ELR (cell line): ENCODE data around the gene KIF26B.
A peak's percentile ranks its signal among the peaks of the same experiment; 100 is the strongest.

Experiments
- DNase-seq: peaks from one replicate; pipeline ENCODE4 v3.0.0-alpha.2; 2015; ENCODE audit warnings: low read depth

Gene KIF26B

DNA sequence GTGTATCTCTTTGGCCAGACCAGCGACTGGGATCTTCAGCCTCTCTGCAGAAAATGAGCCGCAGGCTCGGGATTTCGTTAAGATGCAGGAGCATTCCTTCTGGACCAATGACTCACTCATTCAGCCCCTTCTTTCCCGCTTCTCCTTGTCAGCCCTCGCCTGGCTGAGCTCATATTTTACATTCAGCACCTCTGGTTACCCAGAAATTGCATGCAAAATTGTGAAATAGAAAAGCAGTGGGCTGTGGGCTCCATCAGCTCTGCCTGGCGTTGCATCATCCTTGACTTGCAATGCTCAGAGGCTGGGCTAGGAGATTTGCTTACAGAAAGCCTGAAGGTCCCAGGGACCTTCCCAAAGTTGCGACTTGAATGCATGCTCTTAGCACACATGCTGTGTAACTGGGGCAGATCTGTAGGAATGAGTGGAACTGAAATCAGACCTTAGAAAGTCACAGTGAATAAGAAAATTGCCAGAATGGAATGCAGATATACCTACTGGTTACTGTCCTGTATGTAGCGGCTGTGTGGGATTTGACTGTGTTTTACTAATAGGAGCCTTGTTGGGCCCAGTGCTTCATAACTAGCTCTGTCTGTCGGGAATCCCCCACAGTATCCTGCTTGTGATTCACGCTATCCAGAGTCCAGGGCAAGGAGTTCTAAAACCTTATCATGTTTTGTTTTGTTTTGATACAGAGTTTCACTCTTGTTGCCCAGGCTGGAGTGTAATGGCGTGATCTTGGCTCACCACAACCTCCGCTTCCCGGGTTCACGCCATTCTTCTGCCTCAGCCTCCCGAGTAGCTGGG is 444.8 kb downstream of the KIF26B start:
- DNase-seq: peak; percentile 44

- DNase-seq: no peak
Measured at GRCh38 chr1:245600658-245601057, 445.9 kb downstream of the KIF26B start.

DNA sequence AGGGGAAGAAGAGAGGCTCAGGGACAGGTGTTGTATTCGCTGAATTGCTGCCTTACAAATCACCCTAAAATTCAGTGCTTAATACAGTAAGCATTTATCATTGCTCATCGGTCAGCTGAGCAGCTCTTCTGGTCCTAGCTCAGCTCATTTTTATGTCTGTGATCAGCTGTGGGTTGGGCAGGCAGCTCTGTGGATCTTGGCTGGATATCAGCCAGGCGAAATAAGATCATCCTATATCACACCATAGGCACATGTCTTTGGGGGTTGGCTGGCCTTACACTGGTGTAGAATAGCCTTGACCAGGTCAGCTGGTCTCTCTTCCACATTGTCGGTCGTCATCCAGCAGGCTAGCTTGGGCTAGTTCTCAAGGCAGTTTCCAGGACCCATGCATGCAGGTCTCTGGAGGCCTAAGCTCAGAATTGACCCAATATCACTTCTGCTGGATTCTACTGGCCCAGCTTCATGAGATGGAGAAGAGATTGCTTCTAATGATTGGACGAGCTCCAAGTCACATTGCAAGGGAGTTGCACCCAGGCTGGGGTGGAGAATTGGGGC is 448.6 kb downstream of the KIF26B start:
- no peak for DNase-seq

DNA sequence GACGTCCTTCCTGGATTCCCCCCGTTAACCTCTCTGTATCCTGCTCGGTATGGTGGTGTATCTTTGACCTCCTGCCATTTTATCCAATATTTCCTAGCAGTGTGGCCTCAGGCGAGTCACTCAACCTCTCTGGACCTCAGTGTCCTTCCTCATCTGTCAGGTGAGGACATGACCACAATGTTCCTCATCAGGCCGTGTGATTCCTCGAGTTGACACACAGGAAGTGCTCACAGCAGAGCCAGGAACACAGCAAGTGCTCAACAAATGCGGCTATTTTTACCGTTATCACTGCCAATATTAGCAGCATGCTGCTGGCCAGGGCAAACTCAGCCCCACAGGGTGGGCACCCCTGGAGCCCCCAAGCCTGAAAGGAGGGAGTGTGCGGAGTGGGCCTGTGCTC is 450.2 kb downstream of the KIF26B start:
- DNase-seq: no peak

GRCh38 chr1:245605480-245606156 is 450.8 kb downstream of the KIF26B start:
- peak; percentile 8 for DNase-seq

- no peak for DNase-seq
Measured at GRCh38 chr1:245606157-245606725, 451.5 kb downstream of the KIF26B start.

DNA sequence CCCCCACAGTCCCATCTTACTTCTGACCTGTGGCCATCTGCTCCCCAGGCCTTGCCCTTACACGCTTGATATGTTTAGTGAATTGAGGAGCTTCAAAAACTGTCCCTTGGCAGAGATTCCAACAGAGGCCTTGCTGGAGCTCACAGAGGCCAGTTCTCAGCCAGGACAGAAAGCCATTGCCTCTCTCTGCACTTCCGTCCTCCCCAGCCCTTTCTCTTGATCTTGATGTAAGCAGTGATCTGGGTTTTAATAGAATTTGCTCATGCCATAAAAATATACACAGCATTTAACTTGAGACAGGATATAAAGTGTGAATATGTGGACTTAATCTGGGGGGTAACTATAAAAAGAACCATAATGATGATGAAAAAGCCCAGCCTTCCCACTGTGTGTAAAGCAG is 453.5 kb downstream of the KIF26B start:
- DNase-seq: no peak

DNA sequence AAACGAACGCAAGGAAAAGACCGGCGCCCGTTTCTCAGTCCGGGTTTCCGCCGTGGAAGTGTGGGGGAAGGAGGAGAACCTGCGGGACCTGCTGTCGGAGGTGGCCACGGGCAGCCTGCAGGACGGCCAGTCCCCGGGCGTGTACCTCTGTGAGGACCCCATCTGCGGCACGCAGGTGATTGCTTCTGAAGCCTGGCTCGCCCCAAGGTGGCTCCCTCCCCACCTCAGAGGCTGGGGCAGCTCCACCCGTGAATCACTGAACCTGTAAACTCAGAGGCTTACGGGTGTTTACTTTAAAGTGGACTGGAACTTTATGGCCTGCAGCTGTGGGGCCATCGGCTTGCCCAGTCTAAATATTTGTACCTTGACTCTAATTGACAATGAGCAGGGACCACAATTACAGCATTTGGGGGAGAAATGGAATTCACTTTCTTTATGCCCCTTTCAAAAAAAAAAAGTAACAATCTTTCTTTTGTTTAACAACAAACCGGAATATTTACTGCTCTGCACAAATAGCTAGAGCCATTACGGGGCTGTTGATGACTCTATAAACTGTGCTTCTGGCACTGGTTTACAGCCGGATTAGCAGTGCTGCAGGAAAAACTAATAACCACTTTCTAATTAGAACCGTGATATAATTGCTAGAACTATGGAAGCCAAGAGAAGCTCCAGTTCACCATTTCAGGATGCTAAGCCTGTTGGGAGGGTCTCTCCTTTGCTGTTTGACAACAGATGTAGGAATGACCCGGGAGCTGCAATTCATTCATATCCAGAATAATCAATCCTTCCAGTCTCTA is 454.8 kb downstream of the KIF26B start:
- no peak for DNase-seq

GRCh38 chr1:245611251-245611650 is 456.5 kb downstream of the KIF26B start:
- no peak for DNase-seq

DNA sequence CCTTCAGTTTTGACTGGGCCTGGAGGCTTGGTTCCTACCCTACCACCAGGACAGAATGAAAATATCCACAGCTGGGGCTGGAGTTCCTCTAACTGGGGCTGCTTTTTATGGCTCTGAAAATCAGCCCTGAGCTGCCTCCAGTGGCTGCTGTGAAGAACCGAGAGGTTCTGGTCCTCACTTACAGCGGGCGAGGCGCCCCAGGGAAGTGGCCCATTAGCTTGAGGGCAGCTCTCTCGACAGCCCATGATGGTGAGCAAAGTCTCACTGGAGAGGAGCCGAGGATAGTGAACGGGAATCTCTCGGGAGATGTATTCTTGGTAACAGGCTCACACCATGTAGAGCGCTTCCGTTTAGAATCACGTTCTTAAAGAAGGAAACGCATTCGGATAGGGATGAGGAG is 459.7 kb downstream of the KIF26B start:
- no peak for DNase-seq

DNA sequence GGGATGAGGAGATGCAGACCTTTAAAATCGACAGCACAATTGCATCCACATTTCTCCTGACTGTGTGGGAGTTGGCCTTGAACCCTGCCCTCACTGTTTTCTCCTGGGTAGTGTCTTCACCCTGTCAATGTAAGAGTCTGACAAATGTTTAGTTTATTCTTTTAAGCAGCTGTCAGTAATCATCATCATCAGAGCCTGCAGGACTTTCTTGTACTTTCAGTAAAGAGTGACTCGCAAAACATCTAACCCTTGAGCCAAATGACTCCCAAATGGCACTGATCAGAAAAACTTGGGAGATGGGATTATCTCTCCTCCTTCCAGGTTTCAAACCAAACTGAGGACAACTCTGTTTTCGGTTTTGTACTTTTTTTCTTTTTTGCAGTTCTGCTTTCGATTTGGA is 460.2 kb downstream of the KIF26B start:
- no peak for DNase-seq

- DNase-seq: no peak
Measured at GRCh38 chr1:245621589-245621988, 466.8 kb downstream of the KIF26B start.

GRCh38 chr1:245622332-245623014 is 467.7 kb downstream of the KIF26B start:
- DNase-seq: no peak

GRCh38 chr1:245641384-245641783 is 486.6 kb downstream of the KIF26B start:
- no peak for DNase-seq

DNA sequence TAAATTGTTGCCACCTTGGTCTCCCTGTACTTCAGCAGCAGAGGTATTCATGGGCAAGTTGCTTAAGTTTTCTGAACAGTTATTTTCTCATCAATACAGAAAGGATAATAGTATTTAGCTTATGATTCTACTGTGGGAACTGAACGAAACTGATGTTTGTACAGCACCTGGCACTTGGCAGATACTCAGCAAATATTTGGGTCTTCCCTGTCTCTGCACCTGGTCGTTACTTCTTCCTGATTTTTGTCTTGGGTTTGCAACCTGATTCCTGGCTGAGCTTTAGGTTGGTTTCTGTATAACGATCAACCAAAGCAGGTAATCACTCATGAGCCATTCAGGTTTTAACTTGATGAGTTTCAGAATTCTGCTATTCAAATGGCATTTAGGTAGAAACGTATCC is 490.6 kb downstream of the KIF26B start:
- no peak for DNase-seq

GRCh38 chr1:245645894-245646293 is 491.1 kb downstream of the KIF26B start:
- DNase-seq: no peak

GRCh38 chr1:245648749-245649522 is 494.2 kb downstream of the KIF26B start:
- no peak for DNase-seq

DNA sequence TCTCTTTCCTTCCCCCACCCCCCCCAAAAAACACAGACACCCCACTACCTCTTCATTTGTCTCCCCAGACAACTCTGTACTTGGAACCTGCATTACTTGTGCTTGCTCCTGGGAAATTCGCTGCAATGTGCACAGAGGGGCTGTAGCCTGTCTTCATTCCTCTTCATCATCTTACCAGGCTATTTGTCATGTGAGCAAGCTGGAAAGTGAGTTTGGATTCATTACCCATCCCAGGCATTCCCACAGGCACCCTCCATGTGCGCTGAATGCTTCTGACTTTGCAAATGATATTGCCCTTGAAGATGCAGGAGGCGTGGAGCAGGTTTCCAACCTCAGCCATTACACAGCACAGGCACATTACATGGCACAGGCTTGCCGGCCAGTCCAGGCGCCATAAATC is 494.9 kb downstream of the KIF26B start:
- no peak for DNase-seq

DNA sequence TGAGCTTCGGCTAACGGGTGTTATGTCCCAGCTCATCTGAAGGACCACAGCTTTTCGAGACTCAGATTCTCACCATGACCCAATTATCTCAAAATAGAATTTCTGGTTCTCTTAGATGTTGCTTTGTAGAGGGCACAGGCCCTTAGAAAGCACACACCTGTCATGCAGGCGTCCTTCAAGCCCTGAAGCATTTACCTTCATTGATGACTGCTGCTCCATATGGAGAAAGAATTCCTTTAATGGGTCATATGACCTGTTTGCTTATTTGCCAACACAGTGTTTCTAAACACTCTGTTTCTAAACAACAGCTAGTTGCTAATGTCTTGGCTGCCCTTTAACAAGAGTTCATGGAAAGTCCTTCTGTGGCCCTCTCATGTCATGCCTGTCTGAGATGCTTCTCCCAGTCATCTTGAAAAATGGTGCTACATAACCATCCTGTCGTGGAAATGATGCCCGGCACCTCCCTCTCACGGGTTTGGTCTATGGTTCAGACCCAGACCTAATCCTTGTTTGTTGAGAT is 495.7 kb downstream of the KIF26B start:
- no peak for DNase-seq

GRCh38 chr1:245651093-245651492 is 496.3 kb downstream of the KIF26B start:
- no peak for DNase-seq

DNA sequence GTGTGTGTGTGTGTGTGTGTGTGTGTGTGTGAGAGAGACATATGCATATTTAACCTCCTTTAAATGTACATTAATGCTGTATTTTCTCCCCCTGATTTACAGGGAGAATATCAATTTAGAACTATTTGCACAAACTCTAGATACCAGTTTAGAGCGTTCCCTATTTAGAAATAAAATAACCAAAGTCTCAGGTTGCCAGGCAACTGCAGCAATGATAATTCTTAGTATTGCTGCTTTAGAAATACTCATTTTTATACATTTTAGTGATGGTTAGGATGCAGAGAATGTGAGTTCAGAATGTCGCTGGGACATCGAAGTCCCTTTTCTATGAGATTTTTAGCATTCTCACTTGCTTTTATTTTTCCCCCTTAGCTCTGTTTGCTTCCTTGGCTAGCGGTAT is 497.3 kb downstream of the KIF26B start:
- no peak for DNase-seq
